Ishikawa (cell line): ENCODE data around the gene NCDN.

Source experiments
- CEBPB ChIP-seq: IDR thresholded peaks from 2 replicates; pipeline ENCODE4 v1.6.1; 2012
- CREB1 ChIP-seq: IDR thresholded peaks from 2 replicates; pipeline ENCODE4 v1.6.1; 2012; ENCODE audit warnings: low read depth
- EP300 ChIP-seq: IDR thresholded peaks from 2 replicates; pipeline ENCODE4 v1.6.1; 2012; ENCODE audit warnings: borderline replicate concordance
- FOXM1 ChIP-seq: IDR thresholded peaks from 2 replicates; pipeline ENCODE4 v1.6.1; 2012; ENCODE audit warnings: low read depth, borderline replicate concordance
- MAX ChIP-seq: IDR thresholded peaks from 2 replicates; pipeline ENCODE4 v1.6.1; 2012
- RAD21 ChIP-seq: IDR thresholded peaks from 2 replicates; pipeline ENCODE4 v1.6.1; 2012; ENCODE audit warnings: low read depth
- TCF12 ChIP-seq: IDR thresholded peaks from 2 replicates; pipeline ENCODE4 v1.6.1; 2012; ENCODE audit warnings: low read depth
- YY1 ChIP-seq: IDR thresholded peaks from 2 replicates; pipeline ENCODE4 v1.6.1; 2012; ENCODE audit warnings: low read depth

GRCh38 chr1:35580949-35581388 is 23.4 kb downstream of the NCDN start:
- TF ChIP-seq CEBPB (no peak), YY1 (no peak), FOXM1 (no peak), CREB1 (no peak), TCF12 (no peak), MAX (no peak), RAD21 (no peak), EP300 (no peak)
